ENCODE results near the gene CCS.
"Not testable (repeated sequence)": the region's sequence is repeated elsewhere in the genome, so short reads cannot be mapped to it uniquely, and the experiment has no call there.

The CCS gene

DNA sequence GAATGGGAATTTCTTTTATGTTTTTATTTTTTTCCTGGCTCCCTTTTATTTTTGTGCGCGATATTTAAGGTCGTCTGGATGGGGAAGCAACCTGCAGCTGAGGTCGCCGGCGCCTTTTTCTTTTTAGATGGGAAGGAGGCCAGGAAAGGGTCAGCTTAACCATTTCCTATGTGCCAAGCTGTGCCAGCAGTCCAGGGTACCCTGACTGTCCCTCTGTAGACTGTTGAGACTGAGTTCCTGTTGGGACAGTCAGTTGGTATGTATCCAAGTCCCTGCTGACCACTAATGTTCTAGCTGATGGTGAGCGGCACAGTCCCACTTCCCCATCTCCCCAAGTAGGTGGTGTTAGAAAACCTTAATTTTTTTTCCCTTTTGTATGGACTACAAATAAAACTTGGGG lies 33.9 kb downstream of the CCS start:
- no peaks in the 10 kb centered on the region for H3K27me3 Mint-ChIP-seq
- peaks cover 74% of the 10 kb centered on the region for H3K4me1 Mint-ChIP-seq
- peaks cover 86% of the 10 kb centered on the region for H3K36me3 Mint-ChIP-seq (ENCODE audit: insufficient read depth)
- no peaks in the 10 kb centered on the region for H3K9me3 Mint-ChIP-seq
- DNase-seq (ENCODE audit: low spot score in 2 of 2) (no peak), ATAC-seq (replicated peaks; ENCODE audit: extremely low read depth, poor library complexity, severe bottlenecking) (no peak)
- peak overlapping the region; percentile 80 for H3K27ac Mint-ChIP-seq (ENCODE audit: low read depth)
- H3K4me3 Mint-ChIP-seq = no peak overlapping the region

DNA sequence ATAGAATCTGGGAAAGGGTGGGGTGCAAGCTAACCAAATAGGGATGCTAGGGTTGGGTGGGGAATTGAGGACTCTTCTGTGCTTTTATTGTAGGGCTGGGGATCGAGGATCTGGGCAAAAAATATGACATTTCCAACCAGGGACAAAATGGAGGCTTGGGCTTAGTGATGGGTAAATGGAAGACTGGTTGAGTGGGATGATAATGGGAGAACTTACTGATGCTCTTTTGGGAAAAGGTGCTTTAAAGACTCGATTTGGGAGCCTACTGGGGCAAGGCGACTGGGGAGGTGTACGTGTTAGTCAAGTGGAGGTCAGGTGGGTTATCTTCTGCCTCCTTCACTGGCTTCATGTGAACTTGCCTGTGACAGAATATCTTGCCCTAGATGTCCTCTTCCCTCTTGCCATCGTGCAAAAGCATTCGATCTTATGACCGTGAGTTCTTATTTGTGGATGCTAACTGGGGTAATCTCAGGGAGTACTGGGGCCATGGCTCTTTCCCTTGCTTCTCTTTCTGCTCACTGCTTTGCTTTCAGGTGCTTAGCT lies 35.1 kb downstream of the CCS start:
- peak overlapping the region; percentile 4 for H3K27ac Mint-ChIP-seq (ENCODE audit: low read depth)
- no peaks in the 10 kb centered on the region for H3K27me3 Mint-ChIP-seq
- peaks cover 67% of the 10 kb centered on the region for H3K4me1 Mint-ChIP-seq
- no peak for ATAC-seq (replicated peaks; ENCODE audit: extremely low read depth, poor library complexity, severe bottlenecking)
- no peak for DNase-seq (ENCODE audit: low spot score in 2 of 2)
- peak overlapping the region; percentile 7 for H3K4me3 Mint-ChIP-seq
- peaks cover 77% of the 10 kb centered on the region for H3K36me3 Mint-ChIP-seq (ENCODE audit: insufficient read depth)
- no peaks in the 10 kb centered on the region for H3K9me3 Mint-ChIP-seq

DNA sequence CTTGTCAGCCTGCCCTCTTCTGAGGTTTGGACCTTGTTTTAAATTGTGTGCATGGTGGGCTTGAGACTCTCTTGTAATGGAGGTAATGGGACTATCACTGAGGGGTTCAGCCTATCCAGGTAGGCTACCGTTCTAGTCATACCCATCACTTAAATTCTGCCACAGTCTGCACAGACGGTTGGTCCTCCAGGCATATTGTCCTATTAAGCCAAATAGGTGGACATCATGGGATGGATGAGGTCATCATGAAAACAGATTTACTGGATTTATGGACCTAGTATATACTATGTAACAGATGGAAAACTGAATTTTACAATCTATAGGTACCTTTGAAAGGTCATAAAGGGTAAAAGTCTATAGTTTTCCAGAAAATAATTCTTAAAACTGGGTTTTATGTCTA lies 36.4 kb downstream of the CCS start:
- Mint-ChIP-seq H3K36me3 (ENCODE audit: insufficient read depth) (peaks cover 73% of the 10 kb centered on the region), H3K4me3 (no peak overlapping the region), H3K27me3 (no peaks in the 10 kb centered on the region), H3K4me1 (peaks cover 56% of the 10 kb centered on the region), H3K9me3 (no peaks in the 10 kb centered on the region), H3K27ac (ENCODE audit: low read depth) (peak overlapping the region; percentile 15)
- no peak for ATAC-seq (replicated peaks; ENCODE audit: extremely low read depth, poor library complexity, severe bottlenecking)
- DNase-seq (ENCODE audit: low spot score in 2 of 2) = no peak

DNA sequence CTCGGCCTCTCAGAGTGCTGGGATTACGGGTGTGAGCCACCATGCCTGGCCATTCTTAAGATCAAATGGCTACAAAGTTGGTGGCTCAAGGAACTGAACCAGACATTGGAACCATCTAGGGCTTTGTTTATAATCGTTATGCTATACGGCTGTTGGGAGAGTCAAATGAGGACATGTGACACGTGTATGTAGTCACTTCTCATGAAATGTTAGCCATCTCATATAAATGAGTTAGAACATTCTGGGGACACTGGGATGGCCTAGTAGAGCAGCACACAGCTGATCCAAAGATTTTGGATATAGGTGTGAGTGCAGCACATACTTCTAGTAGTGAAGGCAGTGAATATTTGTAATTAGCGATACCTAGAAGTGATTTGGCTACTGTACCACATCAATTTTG lies 38.9 kb downstream of the CCS start:
- DNase-seq (ENCODE audit: low spot score in 2 of 2) (no peak), ATAC-seq (replicated peaks; ENCODE audit: extremely low read depth, poor library complexity, severe bottlenecking) (no peak)
- Mint-ChIP-seq H3K27me3 (no peaks in the 10 kb centered on the region), H3K9me3 (no peaks in the 10 kb centered on the region), H3K4me1 (peaks cover 43% of the 10 kb centered on the region), H3K36me3 (ENCODE audit: insufficient read depth) (peaks cover 55% of the 10 kb centered on the region), H3K4me3 (no peak overlapping the region), H3K27ac (ENCODE audit: low read depth) (no peak overlapping the region)

DNA sequence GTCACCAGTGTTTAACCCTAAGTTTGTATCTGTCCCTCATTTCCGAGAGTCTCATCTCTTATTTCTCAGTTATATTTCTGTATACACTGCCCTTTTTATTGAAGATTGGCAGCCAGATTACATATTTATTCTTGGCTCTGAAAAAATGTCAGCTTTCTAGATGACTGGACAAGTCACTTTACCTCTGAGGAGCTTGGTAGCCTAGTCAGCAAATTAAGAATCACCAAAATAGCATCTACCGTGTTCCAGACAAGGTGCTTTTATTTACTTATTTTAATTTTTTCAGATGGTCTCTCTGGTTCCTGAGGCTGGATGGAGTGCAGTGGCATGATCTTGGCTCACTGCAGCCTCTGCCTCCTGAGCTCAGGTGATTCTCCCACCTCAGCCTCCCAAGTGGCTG lies 40.0 kb downstream of the CCS start:
- no peaks in the 10 kb centered on the region for H3K9me3 Mint-ChIP-seq
- H3K27ac Mint-ChIP-seq (ENCODE audit: low read depth) = no peak overlapping the region
- H3K27me3 Mint-ChIP-seq = no peaks in the 10 kb centered on the region
- peaks cover 49% of the 10 kb centered on the region for H3K36me3 Mint-ChIP-seq (ENCODE audit: insufficient read depth)
- no peak for DNase-seq (ENCODE audit: low spot score in 2 of 2)
- H3K4me1 Mint-ChIP-seq = peaks cover 41% of the 10 kb centered on the region
- no peak overlapping the region for H3K4me3 Mint-ChIP-seq
- no peak for ATAC-seq (replicated peaks; ENCODE audit: extremely low read depth, poor library complexity, severe bottlenecking)

DNA sequence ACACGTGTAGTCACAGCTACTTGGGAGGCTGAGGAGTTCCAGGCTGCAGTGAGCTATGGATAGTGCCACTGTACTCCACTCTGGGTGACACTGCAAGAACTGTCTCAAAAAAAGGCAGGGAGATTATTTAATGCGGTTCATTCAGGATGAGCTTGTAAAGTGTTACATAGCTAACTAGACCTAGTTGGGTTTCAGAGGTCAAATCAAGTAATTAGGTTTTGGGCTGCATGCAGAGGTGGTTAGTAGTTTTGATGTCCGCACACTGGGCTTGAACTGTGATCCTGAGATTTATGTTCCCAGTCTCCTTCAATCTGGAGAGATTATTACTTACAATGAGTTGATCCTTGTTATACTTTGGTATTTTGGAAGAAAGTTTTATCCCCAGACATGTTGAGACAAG lies 43.4 kb downstream of the CCS start:
- H3K9me3 Mint-ChIP-seq = no peaks in the 10 kb centered on the region
- H3K27ac Mint-ChIP-seq (ENCODE audit: low read depth) = no peak overlapping the region
- H3K4me3 Mint-ChIP-seq = no peak overlapping the region
- no peaks in the 10 kb centered on the region for H3K27me3 Mint-ChIP-seq
- DNase-seq (ENCODE audit: low spot score in 2 of 2) = no peak
- no peak for ATAC-seq (replicated peaks; ENCODE audit: extremely low read depth, poor library complexity, severe bottlenecking)
- peaks cover 57% of the 10 kb centered on the region for H3K36me3 Mint-ChIP-seq (ENCODE audit: insufficient read depth)
- H3K4me1 Mint-ChIP-seq = peaks cover 48% of the 10 kb centered on the region

DNA sequence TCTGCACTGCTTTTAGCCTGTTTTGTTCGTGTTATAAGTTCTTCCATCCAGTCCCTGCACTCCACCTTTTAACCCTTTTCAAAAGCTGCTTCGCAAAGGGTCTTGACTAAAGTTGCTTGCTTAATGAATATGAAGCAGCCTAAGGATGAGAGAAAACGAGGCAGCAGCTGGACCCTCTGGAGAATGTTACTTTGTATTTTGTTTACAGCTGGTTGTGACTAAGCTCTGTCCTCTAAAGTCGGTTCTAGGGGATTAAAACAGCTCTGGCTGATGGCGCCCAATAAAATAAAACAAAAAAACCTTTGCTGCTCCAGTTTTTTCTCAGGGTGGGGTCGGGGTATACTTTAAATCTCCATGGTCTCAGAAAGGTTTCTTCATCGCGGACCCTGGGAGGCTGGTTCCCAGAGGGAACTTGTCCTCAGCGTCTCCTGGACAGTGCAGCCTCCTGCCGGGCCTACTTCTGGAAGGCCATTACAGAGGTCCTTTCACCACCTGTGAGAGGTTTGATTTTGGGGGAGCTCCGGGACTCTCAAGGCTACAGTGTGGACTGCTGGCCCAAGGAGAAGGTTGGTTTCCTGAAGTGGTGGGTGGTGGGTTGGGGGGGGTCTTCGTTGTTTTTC lies 44.7 kb downstream of the CCS start:
- Mint-ChIP-seq H3K9me3 (no peaks in the 10 kb centered on the region), H3K4me1 (peaks cover 51% of the 10 kb centered on the region), H3K36me3 (ENCODE audit: insufficient read depth) (peaks cover 61% of the 10 kb centered on the region), H3K4me3 (peak overlapping the region; percentile 99), H3K27ac (ENCODE audit: low read depth) (peak overlapping the region; percentile 96), H3K27me3 (no peaks in the 10 kb centered on the region)
- no peak for ATAC-seq (replicated peaks; ENCODE audit: extremely low read depth, poor library complexity, severe bottlenecking)
- no peak for DNase-seq (ENCODE audit: low spot score in 2 of 2)

DNA sequence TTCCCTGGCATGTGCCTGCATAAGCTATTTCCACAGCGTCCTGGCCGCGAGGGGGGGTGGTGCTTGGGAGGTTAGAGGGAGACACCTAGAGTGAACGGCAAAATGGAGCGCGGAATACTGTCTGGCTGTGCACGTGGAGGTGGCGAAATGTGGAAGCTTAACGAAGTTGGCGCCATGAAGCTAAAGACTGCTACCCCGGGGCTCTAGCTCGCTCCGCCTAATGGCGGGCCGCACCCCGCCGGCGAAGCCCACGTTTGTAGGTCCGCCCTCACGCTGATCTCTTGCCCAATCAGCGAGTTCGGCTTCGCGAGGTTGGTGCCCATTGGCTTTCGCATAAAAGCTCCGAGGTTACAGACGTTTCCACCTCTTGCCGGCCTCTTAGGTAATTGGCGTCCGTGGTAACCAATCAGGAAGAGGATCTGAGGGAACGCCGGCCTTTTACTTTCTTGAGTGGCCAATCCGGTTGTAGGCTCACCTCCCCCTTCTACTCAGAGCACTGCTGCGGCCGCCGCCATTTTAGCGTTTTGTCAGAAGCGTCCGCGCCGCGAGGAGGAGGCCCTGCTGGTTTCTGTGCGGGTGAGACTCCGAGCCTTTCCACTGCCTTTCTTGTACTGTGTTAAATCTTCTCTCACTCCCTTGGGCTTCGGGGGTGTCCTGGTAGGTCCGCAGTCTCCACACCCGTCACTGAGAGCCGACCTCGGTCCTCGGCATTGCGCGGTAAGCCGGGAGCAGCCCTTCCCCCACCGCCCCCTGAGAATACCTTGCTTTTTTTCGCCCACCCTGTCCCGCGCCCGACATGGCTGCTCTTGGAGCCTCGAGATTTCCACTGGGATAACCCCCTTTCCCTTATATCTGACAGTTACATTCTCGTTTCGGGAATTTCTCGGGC lies 45.4 kb downstream of the CCS start, which contains the start of gene RBM4:
RBM4 (plus strand) TSS at position 527 of the 889 bp plus-strand sequence. CDS start 1,009 bp downstream, outside the sequence.
- Mint-ChIP-seq H3K9me3 (no peaks in the 10 kb centered on the region), H3K27me3 (no peaks in the 10 kb centered on the region), H3K4me1 (peaks cover 59% of the 10 kb centered on the region), H3K36me3 (ENCODE audit: insufficient read depth) (peaks cover 67% of the 10 kb centered on the region), H3K27ac (ENCODE audit: low read depth) (peak within 1 kb of the TSS; percentile 96), H3K4me3 (peak within 1 kb of the TSS; percentile 99)
- ATAC-seq (replicated peaks; ENCODE audit: extremely low read depth, poor library complexity, severe bottlenecking) = peak; percentile 92
- peak; percentile 89 to 97 for DNase-seq (ENCODE audit: low spot score in 2 of 2)

DNA sequence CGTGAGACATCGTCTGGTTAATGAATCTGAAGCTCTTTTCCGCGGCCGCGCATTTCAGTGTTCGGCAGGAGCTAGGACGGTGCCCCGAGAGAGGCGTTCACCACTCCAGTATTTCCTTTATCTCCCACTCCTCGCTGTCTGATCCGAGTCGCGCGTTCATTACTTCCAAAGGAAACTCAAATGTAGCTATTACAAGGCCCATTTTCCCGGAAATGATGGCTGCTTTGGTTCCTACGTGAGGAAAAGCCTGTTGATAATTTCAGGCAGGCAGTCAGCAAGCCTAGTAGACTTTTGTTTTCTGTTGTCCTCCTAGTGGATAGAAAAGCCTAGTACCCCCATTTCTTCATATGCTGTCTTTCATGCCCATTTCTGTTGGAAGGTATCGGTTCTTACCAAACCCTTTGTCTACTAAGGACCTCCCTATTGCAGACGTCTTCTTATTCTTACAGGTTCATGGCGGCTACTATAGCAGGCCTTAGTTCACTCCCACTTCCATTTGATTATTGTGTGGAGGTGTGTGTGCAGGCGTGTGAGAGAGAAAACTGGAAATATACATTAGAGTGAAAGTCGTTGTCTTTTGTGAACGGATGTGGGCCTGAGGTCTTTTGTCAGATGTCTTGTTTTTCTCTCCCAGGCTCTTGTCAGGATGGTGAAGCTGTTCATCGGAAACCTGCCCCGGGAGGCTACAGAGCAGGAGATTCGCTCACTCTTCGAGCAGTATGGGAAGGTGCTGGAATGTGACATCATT lies 46.3 kb downstream of the CCS start:
- H3K36me3 Mint-ChIP-seq (ENCODE audit: insufficient read depth) = peaks cover 73% of the 10 kb centered on the region
- ATAC-seq (replicated peaks; ENCODE audit: extremely low read depth, poor library complexity, severe bottlenecking) = peak; percentile 15
- peak in 1 of 2 donors; percentile 20 for DNase-seq (ENCODE audit: low spot score in 2 of 2)

DNA sequence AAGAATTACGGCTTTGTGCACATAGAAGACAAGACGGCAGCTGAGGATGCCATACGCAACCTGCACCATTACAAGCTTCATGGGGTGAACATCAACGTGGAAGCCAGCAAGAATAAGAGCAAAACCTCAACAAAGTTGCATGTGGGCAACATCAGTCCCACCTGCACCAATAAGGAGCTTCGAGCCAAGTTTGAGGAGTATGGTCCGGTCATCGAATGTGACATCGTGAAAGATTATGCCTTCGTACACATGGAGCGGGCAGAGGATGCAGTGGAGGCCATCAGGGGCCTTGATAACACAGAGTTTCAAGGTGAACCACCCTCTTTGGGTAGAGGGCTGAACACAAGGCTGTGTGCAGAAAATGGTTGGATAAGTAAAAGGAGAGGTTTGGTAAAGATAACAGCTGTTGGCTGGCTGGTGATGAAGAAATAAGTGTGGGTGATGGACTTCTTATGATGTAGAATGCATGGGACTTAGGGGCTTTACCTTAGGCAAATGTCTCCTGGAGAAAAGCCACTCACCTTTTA lies 46.9 kb downstream of the CCS start:
- H3K4me1 Mint-ChIP-seq = peaks cover 69% of the 10 kb centered on the region
- peaks cover 78% of the 10 kb centered on the region for H3K36me3 Mint-ChIP-seq (ENCODE audit: insufficient read depth)
- not testable (repeated sequence) for ATAC-seq (replicated peaks; ENCODE audit: extremely low read depth, poor library complexity, severe bottlenecking); DNase-seq (ENCODE audit: low spot score in 2 of 2); H3K27me3 Mint-ChIP-seq; H3K9me3 Mint-ChIP-seq
- H3K27ac Mint-ChIP-seq (ENCODE audit: low read depth) = peak overlapping the region; percentile 96
- H3K4me3 Mint-ChIP-seq = peak overlapping the region; percentile 99

More for the DNA sequence above, 46.3 kb downstream of the CCS start:
- Mint-ChIP-seq H3K27ac (ENCODE audit: low read depth) (peak overlapping the region; percentile 96), H3K9me3 (no peaks in the 10 kb centered on the region), H3K27me3 (no peaks in the 10 kb centered on the region), H3K4me3 (peak overlapping the region; percentile 99), H3K4me1 (peaks cover 67% of the 10 kb centered on the region)

DNA sequence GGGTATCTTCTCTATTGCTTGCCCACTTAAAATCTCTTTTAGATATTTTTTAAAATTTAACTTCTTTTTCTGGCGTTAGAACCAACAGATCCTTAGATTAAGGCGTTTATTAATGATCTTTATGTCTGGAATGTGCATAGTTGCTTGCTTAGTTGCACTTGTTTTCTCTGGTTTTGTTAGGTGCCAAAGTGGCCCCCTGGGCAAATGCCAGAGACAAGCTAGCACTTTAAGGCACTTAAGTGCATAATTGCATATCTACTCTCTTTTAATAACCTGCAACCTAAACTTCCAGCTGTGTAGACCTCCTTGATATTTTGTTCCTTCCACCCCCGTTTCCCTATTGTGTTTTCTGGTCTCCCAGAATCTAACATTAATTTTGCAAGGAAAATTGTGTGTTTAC lies 48.8 kb downstream of the CCS start:
- ATAC-seq (replicated peaks; ENCODE audit: extremely low read depth, poor library complexity, severe bottlenecking) = no peak
- Mint-ChIP-seq H3K27ac (ENCODE audit: low read depth) (peak overlapping the region; percentile 75), H3K27me3 (no peaks in the 10 kb centered on the region), H3K4me3 (peak overlapping the region; percentile 99), H3K9me3 (no peaks in the 10 kb centered on the region), H3K36me3 (ENCODE audit: insufficient read depth) (peaks cover 90% of the 10 kb centered on the region), H3K4me1 (peaks cover 87% of the 10 kb centered on the region)
- DNase-seq (ENCODE audit: low spot score in 2 of 2) = no peak
